GM15510 (cell line): ENCODE data around the gene TEX11.

Experiments
- POLR2A ChIP-seq: IDR thresholded peaks from 3 replicates; pipeline ENCODE4 v1.6.1; 2011; ENCODE audit warnings: borderline replicate concordance; ENCODE audit not compliant: insufficient read length; ENCODE audit errors: extremely low read depth

Gene TEX11

GRCh38 chrX:70498129-70498528, 410.4 kb downstream of the TEX11 start:
- TF ChIP-seq POLR2A = no peak

- TF ChIP-seq POLR2A = no peak
These were observed 411.5 kb downstream of the TEX11 start for GRCh38 chrX:70497026-70497425.

GRCh38 chrX:70496491-70496890, 412.0 kb downstream of the TEX11 start:
- TF ChIP-seq POLR2A = no peak

GRCh38 chrX:70494441-70494840, 414.1 kb downstream of the TEX11 start:
- no peak for TF ChIP-seq POLR2A

- TF ChIP-seq POLR2A = no peak
These were observed 419.7 kb downstream of the TEX11 start for GRCh38 chrX:70488856-70489255.

- TF ChIP-seq POLR2A = no peak
These were observed 423.0 kb downstream of the TEX11 start for GRCh38 chrX:70485466-70485865.

DNA sequence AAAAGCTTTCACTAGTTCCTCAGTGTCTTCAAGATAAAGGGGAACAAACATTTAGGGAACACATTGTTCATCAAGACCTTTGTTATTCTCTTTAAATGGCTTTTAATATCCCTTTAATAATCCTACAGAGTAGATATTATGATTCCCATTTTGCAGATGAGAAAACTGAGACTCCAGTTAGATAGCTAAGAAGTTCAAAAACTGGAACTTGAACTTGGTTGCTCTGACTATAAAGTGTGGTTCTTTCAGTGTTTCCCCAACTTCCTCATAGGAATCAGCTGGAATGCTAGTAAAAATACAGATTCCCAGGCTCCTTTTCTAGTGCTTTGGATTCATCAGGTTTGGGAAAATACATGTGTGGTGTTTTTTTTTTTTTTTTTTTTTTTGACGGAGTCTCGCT, 426.2 kb downstream of the TEX11 start:
- TF ChIP-seq POLR2A = no peak

GRCh38 chrX:70481471-70482270, 426.8 kb downstream of the TEX11 start:
- no peak for TF ChIP-seq POLR2A

- TF ChIP-seq POLR2A = no peak
These were observed 427.9 kb downstream of the TEX11 start for GRCh38 chrX:70480660-70481018.

- no peak for TF ChIP-seq POLR2A
These were observed 428.4 kb downstream of the TEX11 start for GRCh38 chrX:70479922-70480659.

DNA sequence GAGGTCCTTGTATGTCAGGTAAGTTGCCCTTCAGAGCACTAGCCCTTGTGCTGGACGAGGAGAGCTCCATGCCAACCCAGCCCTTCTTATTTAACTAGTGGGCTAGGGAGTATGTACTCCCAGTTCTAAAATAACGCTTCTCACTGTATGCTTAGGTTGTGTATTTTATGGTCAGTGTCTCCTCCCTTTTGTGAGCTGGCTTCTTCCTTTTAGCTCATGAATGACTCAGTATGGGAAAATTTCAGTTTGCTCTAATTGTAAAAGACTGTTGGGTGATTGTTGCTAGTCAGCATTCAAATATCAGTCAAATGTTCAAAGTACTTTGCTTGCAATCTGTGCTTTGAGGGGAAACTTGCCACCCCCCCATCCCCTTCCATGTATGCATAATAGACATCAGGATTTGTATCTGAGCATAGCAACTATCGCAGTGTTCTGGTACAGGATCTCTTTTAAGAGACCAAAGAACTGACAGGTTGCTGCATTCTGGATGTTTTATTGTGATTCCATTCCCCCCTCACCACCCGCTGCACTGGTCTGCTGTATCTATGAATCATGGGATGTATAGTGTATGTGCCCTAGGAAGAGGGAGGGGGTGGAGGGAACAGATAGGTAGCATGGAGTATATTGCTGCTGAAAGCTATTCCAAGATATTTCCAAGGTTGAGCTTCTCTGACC, 429.1 kb downstream of the TEX11 start:
- no peak for TF ChIP-seq POLR2A
